GM13976 (cell line): ENCODE measurements around the gene TBX10.
"Not testable (repeated sequence)": the region's sequence is repeated elsewhere in the genome, so short reads cannot be mapped to it uniquely, and the experiment has no call there.

Experiments
- DNase-seq: peaks from one replicate; pipeline ENCODE4 v3.0.0; 2012; ENCODE audit warnings: low spot score
- in situ Hi-C: fragments of 300-500 bp; cut with MboI; formaldehyde crosslinking; loops from one replicate; pipeline ENCODE4 v1.12.0; 2022; ENCODE audit warnings: low sequenced_read_pairs, mixed read lengths, inconsistent platforms; ENCODE audit not compliant: unreplicated experiment
- TF ChIP-seq, protein P1 (sequence below): IDR thresholded peaks from 2 replicates; pipeline ENCODE4 v1.5.1; 2012; ENCODE audit warnings: borderline replicate concordance, mild to moderate bottlenecking; ENCODE audit not compliant: insufficient read depth; ENCODE audit errors: extremely low read depth, missing control alignments, control extremely low read depth

Gene TBX10

DNA sequence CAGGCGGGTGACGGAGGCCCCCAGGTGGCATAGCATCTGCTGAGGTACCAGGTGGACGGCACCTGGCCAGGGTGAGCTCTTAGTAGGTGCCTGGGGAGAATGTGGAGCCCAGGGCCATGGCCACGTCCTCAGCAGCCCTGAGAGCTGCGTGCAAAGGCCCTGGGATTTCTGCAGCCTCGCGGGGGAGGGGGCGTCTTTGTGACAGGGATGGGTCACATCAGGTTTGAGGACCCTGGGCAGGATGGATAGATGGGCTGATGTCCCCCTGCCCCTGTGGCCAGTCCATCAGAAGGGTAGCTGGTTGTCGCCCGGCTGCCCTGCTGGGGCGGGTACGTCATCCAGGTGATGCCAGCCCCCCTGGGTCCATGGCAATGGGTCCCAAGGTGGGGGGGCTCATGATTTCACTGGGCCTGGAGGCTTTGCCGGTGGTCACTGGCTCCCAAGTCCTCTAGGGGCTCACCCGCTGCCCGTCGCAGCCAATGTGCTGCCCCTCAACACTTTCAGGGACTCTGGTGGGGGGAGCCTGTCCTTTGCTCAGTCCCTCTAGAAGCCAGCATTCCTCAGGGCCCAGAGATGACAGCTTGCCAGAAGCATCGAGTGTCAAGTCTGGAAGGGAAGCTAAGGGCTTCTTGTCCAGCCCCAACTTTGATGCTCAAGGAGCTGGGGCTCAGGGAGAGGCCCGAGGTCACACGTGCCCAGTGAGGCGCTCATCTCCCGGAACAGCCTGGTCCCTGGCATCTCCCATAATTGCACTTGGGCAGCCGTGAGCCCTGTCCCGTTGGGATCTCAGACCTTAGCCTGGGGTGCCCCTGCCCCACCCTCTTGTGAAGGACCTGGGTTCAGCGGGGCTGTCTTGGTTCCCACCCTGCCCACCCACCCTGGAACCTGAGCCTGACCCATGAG lies 777 bp downstream of the TBX10 start:
- TF ChIP-seq, protein P1, sequence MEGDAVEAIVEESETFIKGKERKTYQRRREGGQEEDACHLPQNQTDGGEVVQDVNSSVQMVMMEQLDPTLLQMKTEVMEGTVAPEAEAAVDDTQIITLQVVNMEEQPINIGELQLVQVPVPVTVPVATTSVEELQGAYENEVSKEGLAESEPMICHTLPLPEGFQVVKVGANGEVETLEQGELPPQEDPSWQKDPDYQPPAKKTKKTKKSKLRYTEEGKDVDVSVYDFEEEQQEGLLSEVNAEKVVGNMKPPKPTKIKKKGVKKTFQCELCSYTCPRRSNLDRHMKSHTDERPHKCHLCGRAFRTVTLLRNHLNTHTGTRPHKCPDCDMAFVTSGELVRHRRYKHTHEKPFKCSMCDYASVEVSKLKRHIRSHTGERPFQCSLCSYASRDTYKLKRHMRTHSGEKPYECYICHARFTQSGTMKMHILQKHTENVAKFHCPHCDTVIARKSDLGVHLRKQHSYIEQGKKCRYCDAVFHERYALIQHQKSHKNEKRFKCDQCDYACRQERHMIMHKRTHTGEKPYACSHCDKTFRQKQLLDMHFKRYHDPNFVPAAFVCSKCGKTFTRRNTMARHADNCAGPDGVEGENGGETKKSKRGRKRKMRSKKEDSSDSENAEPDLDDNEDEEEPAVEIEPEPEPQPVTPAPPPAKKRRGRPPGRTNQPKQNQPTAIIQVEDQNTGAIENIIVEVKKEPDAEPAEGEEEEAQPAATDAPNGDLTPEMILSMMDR = no peak
- in situ Hi-C loops = loop anchor here (10.0 kb wide), 1 partner anchor 66 kb away; no protein-coding TSS in a partner anchor
- DNase-seq = no peak

DNA sequence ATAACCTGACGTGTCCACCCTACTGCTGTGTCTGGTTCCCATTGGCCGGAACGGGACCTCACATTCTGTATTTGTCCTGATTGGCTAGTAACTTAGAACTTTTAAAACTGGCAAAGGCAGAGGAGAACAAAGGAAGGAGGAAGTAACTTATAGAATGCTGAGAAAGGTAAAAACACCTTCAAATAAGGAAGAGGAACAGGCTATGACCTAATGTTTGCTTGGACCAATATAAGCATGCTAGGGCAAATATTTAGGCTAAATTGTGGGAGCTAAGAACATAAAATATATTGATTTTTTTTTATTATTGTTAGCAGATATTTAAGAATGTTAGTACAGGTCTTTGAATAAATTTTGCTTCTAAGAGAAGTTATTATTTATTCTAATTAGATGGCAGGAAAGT lies 2.1 kb downstream of the TBX10 start:
- DNase-seq = not testable (repeated sequence)
- in situ Hi-C loops = loop anchor here (10.0 kb wide), 1 partner anchor 67 kb away; no protein-coding TSS in a partner anchor

DNA sequence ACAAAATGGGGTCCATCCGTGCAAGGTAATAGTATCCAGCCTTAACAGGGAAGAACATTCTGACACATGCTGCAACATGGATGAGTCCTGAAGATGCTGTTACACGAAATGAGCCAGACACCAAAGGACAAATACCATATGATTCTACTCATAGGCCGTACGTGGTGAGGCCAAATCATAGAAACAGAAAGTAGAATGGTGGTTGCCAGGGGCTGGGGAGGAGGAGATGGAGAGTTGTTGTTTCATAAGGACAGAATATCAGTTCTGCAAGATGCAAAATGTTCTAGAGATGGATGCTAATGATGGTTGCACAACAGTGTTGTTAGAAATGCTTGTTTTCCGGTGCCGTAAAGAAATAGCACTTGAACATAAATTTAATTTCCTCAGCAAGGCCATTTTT lies 2.6 kb downstream of the TBX10 start:
- TF ChIP-seq, protein P1 = no peak
- no peak for DNase-seq
- in situ Hi-C loops = loop anchor here (10.0 kb wide), 1 partner anchor 68 kb away; no protein-coding TSS in a partner anchor

GRCh38 chr11:67635231-67635521 lies 4.4 kb downstream of the TBX10 start:
- DNase-seq = no peak
- TF ChIP-seq, protein P1 = no peak
- in situ Hi-C loops = loop anchor here (10.0 kb wide), 1 partner anchor 70 kb away; no protein-coding TSS in a partner anchor

- no peak for DNase-seq
- in situ Hi-C loops = loop anchor here (10.0 kb wide), 1 partner anchor 70 kb away; no protein-coding TSS in a partner anchor
- TF ChIP-seq, protein P1 = no peak
These were observed 5.0 kb downstream of the TBX10 start for GRCh38 chr11:67634366-67635230.

GRCh38 chr11:67633758-67634365 lies 5.7 kb downstream of the TBX10 start:
- in situ Hi-C loops = loop anchor here (10.0 kb wide), 1 partner anchor 71 kb away; no protein-coding TSS in a partner anchor
- no peak for DNase-seq
- TF ChIP-seq, protein P1 = no peak
